Transverse colon (tissue), 4 donors: ENCODE data around the gene ANKRD61.

ENCODE experiments used
- CTCF ChIP-seq, 5 experiments: fragments of 200-600 bp in 3 of 5; fragments of 450-650 bp in 2 of 5; sonication (generic) in 3 of 5; IDR thresholded peaks; 1 replicate in 2 of 5; 2 replicates in 3 of 5; pipeline ENCODE4 v1.5.1; 2016 to 2017; ENCODE audit warnings: antibody characterized with exemption in 5 of 5, inconsistent platforms in 3 of 5, mild to moderate bottlenecking in 2 of 5, moderate library complexity in 1 of 5
- EP300 ChIP-seq: sonication (generic); formaldehyde crosslinking; IDR thresholded peaks from one replicate; pipeline ENCODE4 v1.6.1; 2017; ENCODE audit warnings: antibody characterized with exemption, low read depth
- POLR2AphosphoS5 ChIP-seq, 3 donors: sonication (generic); formaldehyde crosslinking; IDR thresholded peaks; one replicate each; pipeline ENCODE4 v1.6.1; 2016; ENCODE audit warnings: antibody characterized with exemption in 3 of 3

- TF ChIP-seq CTCF (IDR thresholded peaks at IDR 0.05): no peak
- no peak for TF ChIP-seq EP300
- no peak for TF ChIP-seq POLR2AphosphoS5 (IDR thresholded peaks at IDR 0.05)
These were observed 4.5 kb downstream of the ANKRD61 start for GRCh38 chr7:6035686-6036085.
